D721Med (cell line): Measurements from ENCODE around the gene CABP4.

Experiments used
- DNase-seq: peaks from one replicate; pipeline ENCODE4 v3.0.0; 2011; ENCODE audit warnings: low spot score; ENCODE audit not compliant: insufficient read length
- FAIRE-seq: peaks from 2 replicates; lab custom pipeline; 2011; peaks lifted over from hg19 to GRCh38; lab: Jason Lieb, UNC
- CTCF ChIP-seq: IDR thresholded peaks from 2 replicates; pipeline ENCODE4 v1.5.1; 2012; ENCODE audit warnings: mild to moderate bottlenecking, control low read depth; ENCODE audit not compliant: insufficient read depth; ENCODE audit errors: missing control alignments

Gene CABP4

DNA sequence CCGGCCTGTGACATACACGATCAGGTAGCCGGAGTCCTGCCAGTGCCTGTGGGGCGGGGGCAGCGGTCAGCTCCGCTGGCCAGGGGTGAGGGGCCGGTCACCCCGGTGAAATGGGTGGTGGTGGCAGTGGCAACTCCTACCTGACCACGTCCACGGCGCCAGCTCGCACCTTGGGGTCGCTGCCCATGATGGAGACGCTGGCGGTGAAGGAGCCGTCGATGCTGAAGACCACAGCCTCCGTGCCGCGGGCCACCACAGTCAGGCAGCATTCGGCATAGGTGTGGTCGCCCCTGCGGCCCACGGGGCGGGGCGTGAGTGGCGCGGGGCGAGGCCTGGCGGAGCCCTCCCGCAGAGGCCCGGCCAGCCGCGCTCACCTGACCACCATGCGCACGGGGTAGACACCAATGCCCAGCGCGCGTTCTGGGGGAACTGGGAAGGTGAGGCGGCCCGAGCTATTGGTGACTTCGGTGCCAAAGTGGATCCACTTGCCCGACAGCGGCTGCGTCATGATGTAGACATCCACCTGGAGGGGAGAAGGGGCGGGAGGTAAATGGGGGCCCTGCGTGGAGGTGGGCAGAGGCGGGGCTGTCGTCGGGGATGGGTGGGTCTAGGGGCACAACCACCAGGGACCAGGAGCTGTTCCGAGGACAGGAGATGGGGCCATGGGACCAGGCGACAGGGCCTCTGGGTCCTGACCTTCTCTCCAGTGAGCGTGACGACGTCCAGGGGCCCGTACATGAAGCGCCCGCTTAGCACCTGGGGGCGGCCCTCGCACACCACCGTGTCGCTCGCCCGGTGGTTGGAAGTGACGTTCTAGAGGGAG, 38.6 kb downstream of the CABP4 start:
- FAIRE-seq (no peak), DNase-seq (no peak)
- no peak for TF ChIP-seq CTCF

DNA sequence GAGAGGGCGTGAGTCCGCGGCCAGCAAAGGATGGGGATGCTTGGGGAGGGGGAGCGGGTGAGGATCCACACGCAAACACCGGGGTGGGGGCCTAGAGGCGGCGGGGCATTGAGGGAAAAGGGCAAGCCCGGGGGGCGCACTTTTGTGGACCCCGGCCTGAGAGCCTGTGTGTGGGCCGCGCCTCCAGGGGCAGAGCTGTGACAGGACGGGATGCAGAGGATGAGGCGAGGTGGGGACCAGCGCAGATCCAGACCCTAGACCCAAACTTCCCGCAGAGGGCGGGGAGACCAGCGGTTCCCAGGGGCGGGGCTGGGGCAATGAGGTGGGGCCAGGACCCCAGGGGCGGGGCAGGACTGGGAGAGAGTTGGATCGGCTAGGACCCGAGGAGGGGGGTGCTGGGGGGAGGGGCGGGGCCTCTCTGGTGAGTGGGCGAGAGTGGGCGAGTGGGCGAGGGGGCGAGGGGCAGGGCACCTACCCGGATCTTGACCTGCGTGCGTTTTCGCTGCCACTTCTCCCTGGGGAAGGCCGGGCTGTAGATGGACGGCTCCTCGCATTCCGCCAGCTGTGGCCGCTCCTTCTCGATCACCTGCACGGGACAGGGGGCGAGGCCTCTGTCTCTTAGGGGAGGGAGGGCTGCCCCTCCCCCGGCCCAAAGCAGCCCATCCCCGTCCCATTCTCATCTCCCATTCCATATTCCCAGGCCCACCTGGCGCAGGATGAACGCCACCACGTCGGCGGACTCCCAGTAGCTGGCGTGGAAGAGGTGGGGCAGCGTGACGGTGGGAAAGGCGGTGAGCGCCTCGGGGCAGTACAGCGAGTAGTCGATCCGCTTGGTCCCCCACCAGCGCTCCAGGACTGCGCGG, 39.4 kb downstream of the CABP4 start:
- DNase-seq (peak; percentile 11), FAIRE-seq (no peak)
- no peak for TF ChIP-seq CTCF

DNA sequence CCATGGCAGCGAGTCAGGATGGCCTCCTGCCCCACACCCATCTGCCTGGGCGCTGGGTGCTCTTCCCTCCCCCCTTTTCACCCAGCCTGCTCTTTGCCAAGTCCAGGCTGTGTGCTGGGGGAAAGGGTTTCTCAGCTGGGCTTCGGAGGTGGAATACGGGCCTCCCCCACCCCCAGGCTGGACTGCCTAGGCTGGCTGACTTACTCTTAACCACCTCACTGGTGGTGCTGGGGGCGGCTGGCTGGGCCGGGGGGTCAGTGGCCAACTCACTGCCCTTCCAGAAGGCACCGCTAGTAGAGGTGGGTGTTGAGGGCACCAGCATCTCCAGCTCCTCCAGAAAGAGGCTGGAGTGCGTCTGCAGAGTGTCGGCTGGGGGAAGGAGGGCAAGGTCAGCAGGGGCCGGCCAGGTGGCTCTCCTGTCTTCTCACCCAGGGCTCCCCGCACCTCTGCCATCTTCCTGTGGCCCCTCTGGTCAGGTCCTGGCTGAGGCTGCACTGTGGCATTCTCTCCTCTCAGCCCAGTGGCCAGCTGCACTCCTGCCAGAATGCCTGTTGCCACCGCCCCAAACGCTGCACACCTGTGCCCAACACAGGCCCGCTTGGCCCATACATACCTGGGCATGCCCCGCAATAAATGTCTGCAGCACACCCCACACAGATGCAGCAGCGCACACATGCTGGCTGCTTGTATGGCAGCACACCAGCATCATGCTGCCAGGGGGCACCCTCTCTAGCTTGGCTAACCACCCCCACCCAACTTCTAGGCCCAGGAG, 40.3 kb downstream of the CABP4 start:
- DNase-seq (peak; percentile 21), FAIRE-seq (no peak)
- TF ChIP-seq CTCF, result no peak

- no peak for FAIRE-seq
Observed at GRCh38 chr11:67496113-67496512, 41.0 kb downstream of the CABP4 start.

GRCh38 chr11:67497656-67498291, 42.6 kb downstream of the CABP4 start:
- TF ChIP-seq CTCF, result no peak
- FAIRE-seq (no peak), DNase-seq (no peak)

More at GRCh38 chr11:67496113-67496512, 41.0 kb downstream of the CABP4 start:
- peak; percentile 19 for DNase-seq
- no peak for TF ChIP-seq CTCF

GRCh38 chr11:67498544-67498972, 43.4 kb downstream of the CABP4 start:
- DNase-seq (no peak), FAIRE-seq (no peak)
- no peak for TF ChIP-seq CTCF
